GM21786 (cell line): Measurements from ENCODE around the gene KCND2.
"Not testable (repeated sequence)": the region's sequence is repeated elsewhere in the genome, so short reads cannot be mapped to it uniquely, and the experiment has no call there.

Source experiments
- ATAC-seq: cut with Tn5 transposase; IDR thresholded peaks from one replicate; pipeline ENCODE4 v1.9.1; 2021; ENCODE audit not compliant: unreplicated experiment

KCND2 gene

GRCh38 chr7:120691915-120692314 is 418.9 kb downstream of the KCND2 start:
- ATAC-seq = no peak

- no peak for ATAC-seq
These were observed 422.9 kb downstream of the KCND2 start for GRCh38 chr7:120695848-120696247.

- ATAC-seq = no peak
These were observed 427.8 kb downstream of the KCND2 start for GRCh38 chr7:120700796-120701195.

GRCh38 chr7:120702408-120702807 is 429.4 kb downstream of the KCND2 start:
- not testable (repeated sequence) for ATAC-seq

GRCh38 chr7:120703585-120704240 is 430.7 kb downstream of the KCND2 start:
- ATAC-seq = no peak

- ATAC-seq = no peak
These were observed 436.4 kb downstream of the KCND2 start for GRCh38 chr7:120709252-120709971.

- no peak for ATAC-seq
These were observed 437.0 kb downstream of the KCND2 start for GRCh38 chr7:120709972-120710320.

GRCh38 chr7:120714945-120715344 is 442.0 kb downstream of the KCND2 start:
- no peak for ATAC-seq

GRCh38 chr7:120716307-120716706 is 443.3 kb downstream of the KCND2 start:
- ATAC-seq = no peak

GRCh38 chr7:120717166-120717565 is 444.2 kb downstream of the KCND2 start:
- no peak for ATAC-seq

- ATAC-seq = no peak
These were observed 445.4 kb downstream of the KCND2 start for GRCh38 chr7:120718361-120718760.

- no peak for ATAC-seq
These were observed 447.3 kb downstream of the KCND2 start for GRCh38 chr7:120720317-120720716.

GRCh38 chr7:120723465-120724385 is 450.8 kb downstream of the KCND2 start:
- ATAC-seq = no peak

- ATAC-seq = no peak
These were observed 451.5 kb downstream of the KCND2 start for GRCh38 chr7:120724448-120724847.

- no peak for ATAC-seq
These were observed 452.0 kb downstream of the KCND2 start for GRCh38 chr7:120724955-120725354.

GRCh38 chr7:120725376-120726039 is 452.5 kb downstream of the KCND2 start:
- peak; percentile 48 for ATAC-seq

GRCh38 chr7:120729245-120729644 is 456.3 kb downstream of the KCND2 start:
- no peak for ATAC-seq

GRCh38 chr7:120731271-120731670 is 458.3 kb downstream of the KCND2 start:
- no peak for ATAC-seq

- no peak for ATAC-seq
These were observed 459.3 kb downstream of the KCND2 start for GRCh38 chr7:120732256-120732655.

- ATAC-seq = no peak
These were observed 460.2 kb downstream of the KCND2 start for GRCh38 chr7:120733143-120733542.

- ATAC-seq = no peak
These were observed 460.9 kb downstream of the KCND2 start for GRCh38 chr7:120733835-120734234.
